ENCODE measurements around the gene UGT1A9.

UGT1A9 gene

GRCh38 chr2:233756429-233757081, 84.9 kb downstream of the UGT1A9 start:
- Mint-ChIP-seq H3K9me3 (peaks cover 13% of the 10 kb centered on the region), H3K27me3 (ENCODE audit: low read depth, poor library complexity) (peaks cover 16% of the 10 kb centered on the region), H3K4me1 (no peaks in the 10 kb centered on the region), H3K27ac (no peak overlapping the region), H3K36me3 (ENCODE audit: low read depth) (no peaks in the 10 kb centered on the region), H3K4me3 (no peak overlapping the region)
- no peak for DNase-seq
- TF ChIP-seq CTCF (IDR thresholded peaks at IDR 0.05): no peak

GRCh38 chr2:233758141-233758540, 86.4 kb downstream of the UGT1A9 start:
- Mint-ChIP-seq H3K4me1 (no peaks in the 10 kb centered on the region), H3K36me3 (ENCODE audit: low read depth) (no peaks in the 10 kb centered on the region), H3K27me3 (ENCODE audit: low read depth, poor library complexity) (peaks cover 16% of the 10 kb centered on the region), H3K4me3 (no peak overlapping the region), H3K9me3 (peaks cover 3% of the 10 kb centered on the region), H3K27ac (no peak overlapping the region)
- TF ChIP-seq CTCF (IDR thresholded peaks at IDR 0.05): no peak
- no peak for DNase-seq

- H3K27me3 Mint-ChIP-seq (ENCODE audit: low read depth, poor library complexity): peaks cover 17% of the 10 kb centered on the region
- H3K4me1 Mint-ChIP-seq: no peaks in the 10 kb centered on the region
- peaks cover 3% of the 10 kb centered on the region for H3K9me3 Mint-ChIP-seq
- no peak for DNase-seq
- no peak overlapping the region for H3K27ac Mint-ChIP-seq
- no peaks in the 10 kb centered on the region for H3K36me3 Mint-ChIP-seq (ENCODE audit: low read depth)
- no peak for TF ChIP-seq CTCF (IDR thresholded peaks at IDR 0.05)
- no peak overlapping the region for H3K4me3 Mint-ChIP-seq
Measured at GRCh38 chr2:233758849-233759248, 87.2 kb downstream of the UGT1A9 start.

- TF ChIP-seq CTCF (IDR thresholded peaks at IDR 0.05): no peak
- Mint-ChIP-seq H3K27ac (no peak within 1 kb of the TSS), H3K4me1 (no peaks in the 10 kb centered on the region), H3K9me3 (no peaks in the 10 kb centered on the region), H3K36me3 (ENCODE audit: low read depth) (no peaks in the 10 kb centered on the region), H3K4me3 (no peak within 1 kb of the TSS), H3K27me3 (ENCODE audit: low read depth, poor library complexity) (peaks cover 19% of the 10 kb centered on the region)
- DNase-seq: no peak
Measured at GRCh38 chr2:233760043-233760442, 88.3 kb downstream of the UGT1A9 start, which contains the start of gene UGT1A1. TSS of gene UGT1A1 (plus strand) at chr2:233760270. CDS start at chr2:233760288, 18 bp downstream.

- no peaks in the 10 kb centered on the region for H3K36me3 Mint-ChIP-seq (ENCODE audit: low read depth)
Measured at GRCh38 chr2:233761040-233761769, 89.5 kb downstream of the UGT1A9 start.

More at GRCh38 chr2:233761040-233761769, 89.5 kb downstream of the UGT1A9 start:
- Mint-ChIP-seq H3K4me3 (no peak overlapping the region), H3K27ac (no peak overlapping the region), H3K4me1 (no peaks in the 10 kb centered on the region), H3K9me3 (no peaks in the 10 kb centered on the region), H3K27me3 (ENCODE audit: low read depth, poor library complexity) (peaks cover 23% of the 10 kb centered on the region)
- DNase-seq: no peak
- TF ChIP-seq CTCF (IDR thresholded peaks at IDR 0.05): no peak
